A673 (cell line): ENCODE data around the gene CXorf49B.
"Not testable (repeated sequence)": the region's sequence is repeated elsewhere in the genome, so short reads cannot be mapped to it uniquely, and the experiment has no call there.

ENCODE experiments used
- EZH2 ChIP-seq: fragments of 200-600 bp; sonication (generic); IDR thresholded peaks from 2 replicates; pipeline ENCODE4 v1.6.1; 2017; ENCODE audit warnings: borderline replicate concordance, low read depth, mild to moderate bottlenecking, mixed read lengths, antibody characterized with exemption, low read length; ENCODE audit not compliant: poor library complexity, severe bottlenecking
- TF ChIP-seq, protein P1 (sequence below): fragments of 300-800, 200-600 bp; sonication (generic); conservative IDR thresholded peaks from 2 replicates; pipeline ENCODE4 v1.5.1; 2017; ENCODE audit warnings: low read depth, mild to moderate bottlenecking, antibody characterized with exemption, low read length, moderate library complexity, mixed read lengths

DNA sequence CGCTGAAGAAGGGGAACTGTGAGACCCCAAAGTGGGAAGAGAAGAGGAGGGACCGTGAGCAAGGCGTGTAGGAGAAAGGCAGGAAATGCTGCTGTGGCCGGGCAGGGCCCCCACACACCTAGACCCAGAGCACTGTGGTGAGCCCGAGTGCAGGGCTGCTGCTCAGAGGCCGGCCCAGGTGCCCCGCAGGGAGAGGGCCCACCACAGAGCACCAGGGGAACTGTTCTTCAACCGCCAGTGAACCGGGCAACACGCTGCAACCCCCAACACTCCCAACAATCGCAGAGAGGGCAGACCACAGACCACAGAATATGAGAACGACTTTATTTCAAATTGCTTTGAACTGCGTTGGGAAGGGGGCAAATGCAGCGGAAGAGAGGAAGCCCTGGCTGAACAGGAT is 49.1 kb upstream of the CXorf49B start:
- TF ChIP-seq, protein P1, sequence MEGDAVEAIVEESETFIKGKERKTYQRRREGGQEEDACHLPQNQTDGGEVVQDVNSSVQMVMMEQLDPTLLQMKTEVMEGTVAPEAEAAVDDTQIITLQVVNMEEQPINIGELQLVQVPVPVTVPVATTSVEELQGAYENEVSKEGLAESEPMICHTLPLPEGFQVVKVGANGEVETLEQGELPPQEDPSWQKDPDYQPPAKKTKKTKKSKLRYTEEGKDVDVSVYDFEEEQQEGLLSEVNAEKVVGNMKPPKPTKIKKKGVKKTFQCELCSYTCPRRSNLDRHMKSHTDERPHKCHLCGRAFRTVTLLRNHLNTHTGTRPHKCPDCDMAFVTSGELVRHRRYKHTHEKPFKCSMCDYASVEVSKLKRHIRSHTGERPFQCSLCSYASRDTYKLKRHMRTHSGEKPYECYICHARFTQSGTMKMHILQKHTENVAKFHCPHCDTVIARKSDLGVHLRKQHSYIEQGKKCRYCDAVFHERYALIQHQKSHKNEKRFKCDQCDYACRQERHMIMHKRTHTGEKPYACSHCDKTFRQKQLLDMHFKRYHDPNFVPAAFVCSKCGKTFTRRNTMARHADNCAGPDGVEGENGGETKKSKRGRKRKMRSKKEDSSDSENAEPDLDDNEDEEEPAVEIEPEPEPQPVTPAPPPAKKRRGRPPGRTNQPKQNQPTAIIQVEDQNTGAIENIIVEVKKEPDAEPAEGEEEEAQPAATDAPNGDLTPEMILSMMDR: not testable (repeated sequence)
- TF ChIP-seq EZH2: not testable (repeated sequence)
